Gastrocnemius medialis (tissue), 4 donors: ENCODE data around the gene CLDN18. TPM values are rescaled to one million over a fixed set of nuclear protein-coding genes. Genes with fewer than 3 reads are reported as not detected.

Source experiments
- ATAC-seq, 2 donors: fragments of 150-250 bp; one replicate each; pipeline ENCODE4 v1.9.1; 2016
- DNase-seq, 2 donors: peaks; one replicate each; pipeline ENCODE4 v3.0.0-alpha.2; 2019
- H3K27ac ChIP-seq, 4 donors: fragments of 200-600 bp; sonication (generic); 1 replicate in 1 of 4; 2 replicates in 3 of 4; pipeline ENCODE4 v1.5.1; 2016 to 2018; ENCODE audit warnings: mild to moderate bottlenecking in 2 of 4, moderate library complexity in 1 of 4
- H3K27me3 ChIP-seq, 3 donors: fragments of 200-600 bp; sonication (generic) in 2 of 3; 1 replicate in 1 of 3; 2 replicates in 2 of 3; pipeline versions ENCODE4 v1.5.1 to v1.6.0; 2016 to 2019; ENCODE audit warnings: mild to moderate bottlenecking in 1 of 3, moderate library complexity in 1 of 3
- H3K36me3 ChIP-seq, 2 donors: fragments of 200-600 bp; sonication (generic) in 1 of 2; one replicate each; pipeline ENCODE4 v1.5.1; 2017 to 2018
- H3K4me1 ChIP-seq, 2 donors: fragments of 200-600 bp; sonication (generic) in 1 of 2; one replicate each; pipeline ENCODE4 v1.5.1; 2016 to 2017; ENCODE audit warnings: mild to moderate bottlenecking in 2 of 2
- H3K4me3 ChIP-seq, 4 donors: fragments of 200-600 bp; sonication (generic) in 3 of 4; 1 replicate in 1 of 4; 2 replicates in 3 of 4; pipeline ENCODE4 v1.5.1; 2016 to 2019; ENCODE audit warnings: mild to moderate bottlenecking in 2 of 4
- H3K9me3 ChIP-seq, 3 donors: fragments of 200-600 bp; sonication (generic) in 2 of 3; 1 replicate in 1 of 3; 2 replicates in 2 of 3; pipeline ENCODE4 v1.5.1; 2016 to 2019
- POLR2A ChIP-seq, 2 donors: fragments of 450-650 bp; IDR thresholded peaks; one replicate each; pipeline ENCODE4 v1.6.1; 2017; ENCODE audit warnings: antibody characterized with exemption in 2 of 2, mild to moderate bottlenecking in 2 of 2, moderate library complexity in 2 of 2
- in situ Hi-C, 4 donors: fragments of 200-750 bp; cut with MboI; loops; one replicate each; pipeline versions ENCODE4 v1.15.0 to v1.8.0; 2017; ENCODE audit warnings: low sequenced_read_pairs in 4 of 4
- intact Hi-C: fragments of 100-400 bp; cut with DNase I; formaldehyde crosslinking; loops from one replicate; pipeline ENCODE4 v1.15.1; 2023; ENCODE audit warnings: low total_unique reads
- total RNA-seq, 4 donors: library from RNA; depleted of rRNA; stranded (reverse); fragments of >200 nt; gene quantifications; one replicate each; pipeline versions ENCODE4 v1.1.0 to v1.2.3, GENCODE V29; 2016
- TF ChIP-seq, protein P1 (sequence below), 5 experiments: fragments of 450-650 bp in 3 of 5; fragments of 200-600 bp in 2 of 5; sonication (generic) in 2 of 5; IDR thresholded peaks in 4 of 5; conservative IDR thresholded peaks in 1 of 5; 1 replicate in 4 of 5; 2 replicates in 1 of 5; pipeline ENCODE4 v1.5.1; 2016 to 2019; ENCODE audit warnings: antibody characterized with exemption in 5 of 5, mild to moderate bottlenecking in 3 of 5, moderate library complexity in 3 of 5

The CLDN18 gene
- total RNA-seq, 4 donors from 2014 or later = not detected

DNA sequence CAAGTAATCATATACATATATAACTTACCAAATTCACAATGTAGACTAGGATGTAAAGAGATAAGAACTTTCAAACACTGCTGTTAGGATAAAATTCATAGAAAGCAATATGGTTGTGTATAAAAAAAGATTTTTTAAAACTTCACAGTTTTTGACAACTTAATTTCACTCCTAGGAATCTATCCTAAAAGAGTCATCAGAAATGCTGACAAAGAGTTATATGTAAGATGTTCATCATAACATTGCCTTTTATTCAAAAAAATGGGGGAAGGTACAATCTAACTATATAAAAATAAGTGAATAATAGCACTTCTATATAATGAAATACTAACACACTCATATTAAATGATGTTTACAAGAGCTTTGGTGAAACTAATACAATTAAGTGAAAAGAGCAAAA lies 4.3 kb upstream of the CLDN18 start:
- in situ Hi-C loops = no loop called here

DNA sequence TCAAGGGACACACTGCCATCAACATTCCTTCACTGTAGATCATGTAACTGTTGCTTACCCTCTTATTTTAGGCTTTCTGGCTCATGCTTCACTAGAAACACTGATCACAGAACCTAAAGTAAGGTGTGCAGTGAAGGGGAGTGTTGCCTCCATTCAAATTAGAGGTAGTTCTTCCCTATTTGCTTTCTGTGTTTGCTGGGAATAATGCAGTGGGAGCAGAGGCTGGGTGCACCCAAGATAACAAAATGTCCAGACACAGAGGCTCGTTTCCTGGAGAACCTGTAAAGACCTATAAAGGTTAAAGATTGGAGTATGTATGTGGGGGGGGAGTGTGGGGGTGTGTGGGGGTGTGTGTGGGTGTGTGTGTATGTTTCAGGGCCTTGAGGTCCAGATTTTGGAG lies 2.1 kb upstream of the CLDN18 start:
- intact Hi-C loops = no loop called here
- Histone ChIP-seq H3K4me1 (no peaks in the 10 kb centered on the region), H3K27ac (no peak overlapping the region), H3K36me3 (no peaks in the 10 kb centered on the region), H3K9me3 (no peaks in the 10 kb centered on the region), H3K27me3 (no peaks in the 10 kb centered on the region), H3K4me3 (no peak overlapping the region)
- ATAC-seq (no peak), DNase-seq (no peak)
- TF ChIP-seq, protein P1, sequence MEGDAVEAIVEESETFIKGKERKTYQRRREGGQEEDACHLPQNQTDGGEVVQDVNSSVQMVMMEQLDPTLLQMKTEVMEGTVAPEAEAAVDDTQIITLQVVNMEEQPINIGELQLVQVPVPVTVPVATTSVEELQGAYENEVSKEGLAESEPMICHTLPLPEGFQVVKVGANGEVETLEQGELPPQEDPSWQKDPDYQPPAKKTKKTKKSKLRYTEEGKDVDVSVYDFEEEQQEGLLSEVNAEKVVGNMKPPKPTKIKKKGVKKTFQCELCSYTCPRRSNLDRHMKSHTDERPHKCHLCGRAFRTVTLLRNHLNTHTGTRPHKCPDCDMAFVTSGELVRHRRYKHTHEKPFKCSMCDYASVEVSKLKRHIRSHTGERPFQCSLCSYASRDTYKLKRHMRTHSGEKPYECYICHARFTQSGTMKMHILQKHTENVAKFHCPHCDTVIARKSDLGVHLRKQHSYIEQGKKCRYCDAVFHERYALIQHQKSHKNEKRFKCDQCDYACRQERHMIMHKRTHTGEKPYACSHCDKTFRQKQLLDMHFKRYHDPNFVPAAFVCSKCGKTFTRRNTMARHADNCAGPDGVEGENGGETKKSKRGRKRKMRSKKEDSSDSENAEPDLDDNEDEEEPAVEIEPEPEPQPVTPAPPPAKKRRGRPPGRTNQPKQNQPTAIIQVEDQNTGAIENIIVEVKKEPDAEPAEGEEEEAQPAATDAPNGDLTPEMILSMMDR (IDR thresholded peaks at IDR 0.05 in 4 of 5, conservative IDR thresholded peaks at IDR 0.05 in 1 of 5) = no peak
- no peak for TF ChIP-seq POLR2A (IDR thresholded peaks at IDR 0.05)
- in situ Hi-C loops = no loop called here

More for the DNA sequence above, 4.3 kb upstream of the CLDN18 start:
- DNase-seq (no peak), ATAC-seq (no peak)
- intact Hi-C loops = no loop called here
- no peaks in the 10 kb centered on the region for H3K27me3 ChIP-seq
- H3K27ac ChIP-seq = no peak overlapping the region
- H3K36me3 ChIP-seq = no peaks in the 10 kb centered on the region
- no peaks in the 10 kb centered on the region for H3K9me3 ChIP-seq
- TF ChIP-seq POLR2A (IDR thresholded peaks at IDR 0.05) = no peak
- TF ChIP-seq, protein P1 (IDR thresholded peaks at IDR 0.05 in 4 of 5, conservative IDR thresholded peaks at IDR 0.05 in 1 of 5) = no peak
- no peaks in the 10 kb centered on the region for H3K4me1 ChIP-seq
- no peak overlapping the region for H3K4me3 ChIP-seq

DNA sequence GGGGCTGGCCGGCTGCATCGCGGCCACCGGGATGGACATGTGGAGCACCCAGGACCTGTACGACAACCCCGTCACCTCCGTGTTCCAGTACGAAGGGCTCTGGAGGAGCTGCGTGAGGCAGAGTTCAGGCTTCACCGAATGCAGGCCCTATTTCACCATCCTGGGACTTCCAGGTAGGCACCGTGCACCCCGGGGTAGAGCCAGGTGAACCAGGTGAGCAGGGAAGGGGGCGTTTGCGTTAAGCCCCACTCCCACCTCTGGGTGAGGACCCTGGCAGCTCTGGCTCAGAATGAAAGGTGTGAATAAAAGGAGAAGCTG lies 267 bp downstream of the CLDN18 start:
- intact Hi-C loops = no loop called here
- ATAC-seq (no peak), DNase-seq (no peak)
- TF ChIP-seq POLR2A (IDR thresholded peaks at IDR 0.05) = no peak
- TF ChIP-seq, protein P1 (IDR thresholded peaks at IDR 0.05 in 4 of 5, conservative IDR thresholded peaks at IDR 0.05 in 1 of 5) = no peak
- no peak overlapping the region for H3K4me3 ChIP-seq
- H3K27me3 ChIP-seq = no peaks in the 10 kb centered on the region
- no peaks in the 10 kb centered on the region for H3K4me1 ChIP-seq
- H3K36me3 ChIP-seq = no peaks in the 10 kb centered on the region
- H3K27ac ChIP-seq = no peak overlapping the region
- in situ Hi-C loops = no loop called here
- H3K9me3 ChIP-seq = no peaks in the 10 kb centered on the region

DNA sequence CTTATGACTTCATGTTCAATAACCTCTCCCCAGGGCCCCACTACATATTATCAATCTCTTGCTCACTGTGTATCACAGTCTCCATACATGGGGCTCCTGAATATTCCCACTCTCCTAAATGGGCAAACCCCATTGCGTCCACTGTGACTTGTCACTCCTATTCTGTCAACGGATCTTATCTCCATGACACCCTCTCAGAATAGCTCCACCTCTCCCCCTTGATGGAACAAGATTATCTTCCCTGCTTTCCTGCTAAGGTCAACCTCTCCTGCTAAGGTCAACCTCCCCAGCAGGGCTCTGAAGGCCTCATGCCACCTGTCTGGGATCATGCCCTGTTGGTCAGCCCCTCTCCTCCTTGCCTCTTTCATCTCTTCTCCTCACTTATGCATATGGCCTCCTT lies 1.8 kb downstream of the CLDN18 start:
- Histone ChIP-seq H3K27ac (no peak overlapping the region), H3K4me1 (no peaks in the 10 kb centered on the region), H3K9me3 (no peaks in the 10 kb centered on the region), H3K36me3 (no peaks in the 10 kb centered on the region), H3K4me3 (no peak overlapping the region), H3K27me3 (no peaks in the 10 kb centered on the region)
- in situ Hi-C loops = no loop called here
- DNase-seq (no peak), ATAC-seq (no peak)
- intact Hi-C loops = no loop called here
- TF ChIP-seq, protein P1 (IDR thresholded peaks at IDR 0.05 in 4 of 5, conservative IDR thresholded peaks at IDR 0.05 in 1 of 5) = no peak
- TF ChIP-seq POLR2A (IDR thresholded peaks at IDR 0.05) = no peak

DNA sequence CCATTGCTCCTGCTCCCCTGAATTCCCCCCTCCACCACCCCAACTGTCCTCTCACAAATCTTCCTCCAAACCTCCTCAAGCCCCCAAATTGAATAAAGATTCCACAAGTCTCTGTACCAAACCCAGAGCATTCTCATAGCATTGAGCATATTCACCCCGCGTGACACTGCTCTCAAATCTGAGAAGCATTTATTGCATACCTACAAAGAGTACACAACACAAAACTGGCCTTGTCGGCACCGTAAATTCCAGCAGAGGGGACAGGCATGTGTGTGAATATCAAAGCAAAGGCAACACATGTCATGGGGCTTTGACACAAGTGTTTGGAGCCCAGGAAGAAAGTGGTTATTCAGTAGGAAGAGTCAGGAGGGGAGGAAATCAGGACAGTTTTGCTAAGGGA lies 2.6 kb downstream of the CLDN18 start:
- in situ Hi-C loops = no loop called here
- no peaks in the 10 kb centered on the region for H3K27me3 ChIP-seq
- H3K4me3 ChIP-seq = no peak overlapping the region
- H3K27ac ChIP-seq = no peak overlapping the region
- TF ChIP-seq, protein P1 (IDR thresholded peaks at IDR 0.05 in 4 of 5, conservative IDR thresholded peaks at IDR 0.05 in 1 of 5) = no peak
- no peak for TF ChIP-seq POLR2A (IDR thresholded peaks at IDR 0.05)
- intact Hi-C loops = no loop called here
- no peaks in the 10 kb centered on the region for H3K4me1 ChIP-seq
- no peaks in the 10 kb centered on the region for H3K9me3 ChIP-seq
- DNase-seq (no peak), ATAC-seq (no peak)
- H3K36me3 ChIP-seq = no peaks in the 10 kb centered on the region
